Stimulated activated CD4-positive, alpha-beta T cell treated with anti-CD3 and anti-CD28 coated beads, Interleukin-1b, Interleukin-23, amount 100 ng/mL, for 4 hours (primary cell): ENCODE data around the gene SFN.
"Not testable (repeated sequence)": the region's sequence is repeated elsewhere in the genome, so short reads cannot be mapped to it uniquely, and the experiment has no call there.

ENCODE experiments used
- DNase-seq, 2 donors: peaks; one replicate each; pipeline ENCODE4 v3.0.0-alpha.2; 2020; ENCODE audit warnings: low read depth in 2 of 2

Gene SFN

GRCh38 chr1:26839339-26839722 lies 23.6 kb upstream of the SFN start:
- no peak for DNase-seq

- no peak for DNase-seq
Observed at GRCh38 chr1:26839779-26840178, 23.2 kb upstream of the SFN start.

- DNase-seq, result no peak
Observed at GRCh38 chr1:26844424-26845196, 18.3 kb upstream of the SFN start.

DNA sequence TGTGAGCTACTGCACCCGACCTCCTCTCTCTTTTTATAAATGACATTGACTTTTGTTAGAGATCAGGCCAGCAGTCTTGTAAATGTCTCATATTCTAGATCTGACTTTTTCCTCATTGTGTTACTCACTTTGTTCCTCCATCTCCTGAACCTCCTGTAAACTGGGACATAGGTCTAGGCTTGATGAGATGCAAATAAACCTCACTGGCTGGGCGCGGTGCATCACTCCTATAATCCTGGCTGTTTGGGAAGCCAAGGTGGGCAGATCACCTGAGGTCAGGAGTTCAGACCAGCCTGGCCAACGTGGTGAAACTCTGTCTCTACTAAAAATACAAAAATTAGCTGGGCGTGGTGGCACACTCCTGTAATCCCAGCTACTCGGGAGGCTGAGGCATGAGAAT lies 15.1 kb upstream of the SFN start:
- DNase-seq, result not testable (repeated sequence)

- DNase-seq, result no peak
Observed at GRCh38 chr1:26848499-26848898, 14.4 kb upstream of the SFN start.

- DNase-seq, result no peak
Observed at GRCh38 chr1:26848941-26849774, 13.8 kb upstream of the SFN start.

DNA sequence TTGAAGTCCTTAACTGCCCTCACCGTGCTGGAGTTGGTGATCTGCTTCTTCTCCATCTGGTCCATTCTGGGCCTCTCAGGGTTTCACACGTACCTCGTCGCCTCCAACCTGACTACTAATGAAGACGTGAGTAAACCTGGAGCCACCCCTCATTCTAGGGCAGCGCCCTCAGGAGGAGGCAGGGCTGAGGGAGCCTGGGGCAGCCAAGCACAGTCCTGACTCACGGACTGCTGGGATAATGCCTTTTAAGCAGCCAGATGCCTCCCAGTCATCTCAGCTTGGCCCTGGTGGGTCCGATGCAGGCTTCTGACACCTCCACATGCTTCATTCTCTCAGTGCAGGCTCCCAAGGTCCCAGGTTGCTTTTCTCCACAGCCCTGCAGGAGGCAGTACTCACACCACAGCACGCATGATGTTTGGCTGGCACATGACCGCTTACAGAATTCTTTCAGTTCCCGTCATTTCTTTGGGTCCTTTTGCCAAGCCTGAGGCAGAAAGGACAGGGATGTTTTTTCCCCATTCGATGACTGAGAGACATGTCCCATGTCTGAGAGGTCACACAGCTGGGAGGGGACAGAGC lies 11.8 kb upstream of the SFN start:
- DNase-seq, result no peak

DNA sequence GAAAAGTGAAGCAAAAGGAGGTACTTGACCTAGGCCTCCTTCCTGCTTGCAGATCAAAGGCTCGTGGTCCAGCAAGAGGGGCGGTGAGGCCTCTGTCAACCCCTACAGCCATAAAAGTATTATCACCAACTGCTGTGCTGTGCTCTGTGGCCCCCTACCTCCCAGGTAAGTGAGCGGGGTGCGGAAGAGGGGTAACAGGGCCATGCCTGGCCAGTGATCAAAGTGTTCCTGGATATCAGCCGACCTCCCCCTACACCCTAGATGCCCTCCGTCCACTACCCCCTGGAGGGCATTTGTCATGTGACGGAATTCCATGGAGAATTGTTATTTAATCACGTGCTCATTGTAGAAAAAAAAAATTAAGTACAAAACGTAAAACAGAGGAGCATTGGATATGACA lies 10.2 kb upstream of the SFN start:
- no peak for DNase-seq

DNA sequence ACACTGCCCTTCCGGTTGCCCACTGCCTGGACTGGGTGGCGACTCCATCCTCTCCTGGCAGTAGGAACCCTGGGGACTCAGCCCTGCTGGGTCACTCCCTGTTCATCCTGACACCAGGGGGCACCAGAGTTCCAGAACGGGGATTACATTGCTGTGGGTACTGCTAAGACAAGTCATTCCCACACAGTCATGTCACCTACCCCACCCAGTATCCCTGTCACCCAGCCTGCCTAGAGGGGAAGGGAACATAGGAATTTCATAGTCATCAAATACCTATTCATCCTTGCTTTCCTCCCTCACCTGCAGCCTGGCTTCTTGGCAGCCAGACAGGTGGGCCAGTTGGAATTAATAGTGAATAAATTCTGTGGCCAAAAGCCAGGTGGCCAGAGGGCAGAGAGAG lies 9.8 kb upstream of the SFN start:
- peak; percentile 75 to 83 for DNase-seq

DNA sequence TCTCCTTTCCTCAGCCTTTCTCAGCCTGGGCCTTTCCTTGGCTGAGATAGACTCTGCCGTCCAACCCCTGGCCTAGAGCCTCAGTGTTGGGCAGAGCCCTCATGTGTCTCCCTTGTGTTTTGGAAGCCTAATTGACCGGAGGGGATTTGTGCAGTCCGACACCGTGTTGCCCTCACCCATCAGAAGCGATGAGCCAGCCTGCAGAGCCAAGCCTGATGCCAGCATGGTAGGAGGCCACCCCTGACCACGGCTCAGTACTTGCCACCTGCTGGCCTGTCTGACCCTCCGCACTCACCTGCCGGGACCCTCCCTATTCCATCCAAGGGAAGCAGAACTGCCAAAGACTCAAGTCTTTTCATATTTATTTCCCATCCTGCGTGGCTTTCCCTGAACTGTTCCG lies 9.3 kb upstream of the SFN start:
- no peak for DNase-seq

DNA sequence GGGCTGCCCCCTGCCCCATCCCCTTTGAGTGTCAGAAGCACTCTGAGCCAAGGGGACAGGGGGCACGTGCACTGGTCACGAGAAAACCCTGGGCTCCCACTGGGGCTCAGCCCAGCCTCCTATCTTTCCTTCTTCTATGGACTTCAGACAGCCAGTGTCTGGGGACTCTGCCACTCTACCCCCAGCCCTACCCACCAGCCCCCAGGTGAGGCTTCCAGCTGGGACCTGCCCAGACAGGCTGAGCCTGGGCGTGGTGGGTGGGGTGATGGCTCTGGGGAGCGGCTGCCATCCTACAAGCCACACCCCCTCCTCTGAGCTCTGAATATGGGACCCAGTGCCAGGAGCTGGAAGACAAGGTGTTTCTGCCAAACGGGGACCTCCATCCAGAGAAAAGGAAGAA lies 8.0 kb upstream of the SFN start:
- DNase-seq, result no peak

- DNase-seq, result no peak
Observed at GRCh38 chr1:26855636-26856035, 7.3 kb upstream of the SFN start.

DNA sequence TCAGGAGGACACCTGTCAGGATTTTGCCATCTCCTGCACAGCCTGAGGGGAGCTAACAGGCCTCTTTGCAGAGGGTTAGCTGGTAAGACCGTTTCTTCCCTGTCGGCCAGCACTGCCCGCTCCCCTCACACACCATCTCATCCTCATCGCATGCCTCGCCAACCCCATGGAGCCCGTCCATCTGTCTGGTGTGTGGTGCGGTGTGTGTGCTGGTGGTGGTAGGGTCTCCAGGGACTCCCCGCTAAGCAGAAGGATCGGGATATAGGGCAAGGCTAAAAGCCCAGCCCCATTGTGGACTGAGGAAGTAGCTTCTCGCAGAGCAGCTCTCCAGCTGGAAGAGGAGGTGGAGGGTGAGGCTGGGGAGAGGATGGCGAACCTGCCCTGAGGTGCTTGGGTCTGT lies 6.8 kb upstream of the SFN start:
- DNase-seq, result no peak

DNA sequence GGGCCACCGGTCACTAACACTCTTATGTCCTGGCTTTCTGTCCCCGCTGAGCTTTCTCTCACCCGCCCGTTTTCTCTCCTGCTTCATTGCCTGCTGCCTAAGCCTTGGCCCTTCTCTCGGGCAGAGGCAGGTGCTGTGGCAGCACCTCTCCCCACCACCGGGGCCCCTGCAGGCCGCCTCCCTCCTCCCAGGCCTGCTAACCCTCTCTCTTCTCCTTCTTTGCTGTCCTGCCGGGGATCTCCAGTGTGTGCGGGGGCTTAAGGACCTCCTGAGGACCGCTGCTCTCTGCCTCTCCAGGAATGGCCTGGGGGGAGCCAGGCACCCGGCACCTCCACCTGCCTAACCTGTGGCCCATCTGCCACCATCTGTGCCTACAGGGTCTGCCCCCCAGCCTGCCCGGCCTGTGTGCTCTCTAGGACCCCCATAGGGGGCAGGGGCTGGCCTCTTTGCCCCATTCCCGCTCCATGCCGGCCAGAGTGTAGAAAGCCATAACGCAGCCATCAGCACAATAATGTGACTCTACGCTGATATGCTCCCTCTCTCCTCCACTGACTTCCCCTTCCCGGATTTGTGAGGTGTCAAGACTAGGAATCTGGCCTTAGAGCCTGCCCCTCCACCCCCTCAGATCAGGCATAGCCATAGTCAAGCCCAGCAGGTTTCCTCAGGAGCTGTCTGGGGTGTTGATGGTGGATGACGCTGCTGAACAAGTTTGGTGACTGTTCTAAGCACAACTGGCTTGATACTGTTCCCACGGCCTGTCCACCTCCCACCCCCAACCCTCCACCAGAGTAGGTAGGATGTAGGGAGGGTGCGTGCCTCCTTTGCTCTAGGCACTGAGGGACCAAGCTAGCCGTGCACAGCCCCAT lies 6.1 kb upstream of the SFN start:
- DNase-seq, result no peak

DNA sequence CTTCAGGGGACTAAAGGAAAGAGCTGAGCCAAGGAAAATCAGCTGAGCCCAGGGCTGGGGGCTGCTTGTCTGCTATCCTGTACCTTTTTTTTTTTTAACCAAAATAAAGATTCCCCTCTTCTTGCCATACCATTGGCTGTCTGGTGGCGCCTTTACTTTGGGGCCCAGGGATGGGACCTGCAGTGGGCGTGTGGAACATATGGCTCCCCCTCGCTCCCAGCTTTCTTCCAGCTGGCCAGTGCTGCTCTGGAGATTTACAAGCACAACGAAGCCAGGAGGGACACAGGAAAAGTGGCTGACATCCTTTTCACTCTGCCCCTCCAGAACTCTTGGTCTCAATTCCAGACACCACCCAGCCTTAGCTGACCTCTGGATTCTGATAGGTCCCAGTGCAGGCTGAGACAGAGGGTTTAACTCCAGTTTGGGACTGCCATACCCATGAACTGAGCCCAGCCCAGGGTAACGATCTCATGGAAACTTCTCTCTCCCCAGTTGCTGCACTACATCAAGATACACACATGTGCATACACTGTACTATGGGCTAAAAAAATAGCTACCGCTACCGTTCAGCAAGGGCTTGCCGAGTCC lies 5.4 kb upstream of the SFN start:
- no peak for DNase-seq

- DNase-seq, result no peak
Observed at GRCh38 chr1:26858160-26858559, 4.8 kb upstream of the SFN start.

DNA sequence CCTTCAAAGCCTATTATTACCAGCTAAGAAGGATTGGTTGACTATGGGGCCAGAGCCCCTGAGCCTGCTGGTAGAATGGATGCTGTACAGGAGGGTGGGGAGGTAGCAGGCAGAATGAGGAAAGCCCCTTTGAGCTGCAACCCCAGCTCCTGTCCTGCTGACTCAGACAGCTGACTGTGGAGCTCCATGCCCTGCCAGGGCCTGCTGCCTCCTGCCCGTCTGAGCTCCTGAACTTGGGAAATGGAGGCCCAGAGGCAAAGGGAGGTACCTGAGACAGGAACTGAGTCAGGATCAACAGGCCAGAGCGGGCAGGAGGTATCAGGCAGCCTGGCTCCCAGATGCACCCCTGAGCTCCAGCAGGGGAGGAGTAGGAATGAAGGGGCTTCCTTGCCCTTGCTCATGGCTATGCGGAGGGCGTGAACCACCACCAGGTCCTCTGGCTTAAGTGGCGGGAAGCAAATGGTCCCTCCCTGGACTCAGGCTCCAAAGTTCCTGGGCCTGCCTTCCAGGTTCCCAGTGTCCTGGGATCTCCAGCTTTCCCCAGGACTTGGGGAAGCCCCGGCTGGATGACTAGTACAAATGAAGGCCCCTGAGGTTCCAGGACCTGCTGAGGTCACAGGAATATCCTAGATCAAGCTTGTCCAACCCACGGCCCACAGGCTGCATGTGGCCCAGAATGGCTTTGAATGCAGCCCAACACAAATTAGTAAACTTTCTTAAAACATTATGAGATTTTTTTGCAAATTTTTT lies 3.9 kb upstream of the SFN start:
- DNase-seq, result no peak

GRCh38 chr1:26861286-26861701 lies 1.7 kb upstream of the SFN start:
- no peak for DNase-seq

GRCh38 chr1:26861889-26862378 lies 1.0 kb upstream of the SFN start:
- DNase-seq, result no peak

DNA sequence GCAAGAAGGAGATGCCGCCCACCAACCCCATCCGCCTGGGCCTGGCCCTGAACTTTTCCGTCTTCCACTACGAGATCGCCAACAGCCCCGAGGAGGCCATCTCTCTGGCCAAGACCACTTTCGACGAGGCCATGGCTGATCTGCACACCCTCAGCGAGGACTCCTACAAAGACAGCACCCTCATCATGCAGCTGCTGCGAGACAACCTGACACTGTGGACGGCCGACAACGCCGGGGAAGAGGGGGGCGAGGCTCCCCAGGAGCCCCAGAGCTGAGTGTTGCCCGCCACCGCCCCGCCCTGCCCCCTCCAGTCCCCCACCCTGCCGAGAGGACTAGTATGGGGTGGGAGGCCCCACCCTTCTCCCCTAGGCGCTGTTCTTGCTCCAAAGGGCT lies 732 bp downstream of the SFN start:
- no peak for DNase-seq
